NCI-H69 (cell line): ENCODE data around the gene CLASRP.
"Not testable (repeated sequence)": the region's sequence is repeated elsewhere in the genome, so short reads cannot be mapped to it uniquely, and the experiment has no call there.

Source experiments
- DNase-seq: peaks from one replicate; lab custom pipeline; 2025; lab: John Stamatoyannopoulos, UW

The CLASRP gene, protein sequence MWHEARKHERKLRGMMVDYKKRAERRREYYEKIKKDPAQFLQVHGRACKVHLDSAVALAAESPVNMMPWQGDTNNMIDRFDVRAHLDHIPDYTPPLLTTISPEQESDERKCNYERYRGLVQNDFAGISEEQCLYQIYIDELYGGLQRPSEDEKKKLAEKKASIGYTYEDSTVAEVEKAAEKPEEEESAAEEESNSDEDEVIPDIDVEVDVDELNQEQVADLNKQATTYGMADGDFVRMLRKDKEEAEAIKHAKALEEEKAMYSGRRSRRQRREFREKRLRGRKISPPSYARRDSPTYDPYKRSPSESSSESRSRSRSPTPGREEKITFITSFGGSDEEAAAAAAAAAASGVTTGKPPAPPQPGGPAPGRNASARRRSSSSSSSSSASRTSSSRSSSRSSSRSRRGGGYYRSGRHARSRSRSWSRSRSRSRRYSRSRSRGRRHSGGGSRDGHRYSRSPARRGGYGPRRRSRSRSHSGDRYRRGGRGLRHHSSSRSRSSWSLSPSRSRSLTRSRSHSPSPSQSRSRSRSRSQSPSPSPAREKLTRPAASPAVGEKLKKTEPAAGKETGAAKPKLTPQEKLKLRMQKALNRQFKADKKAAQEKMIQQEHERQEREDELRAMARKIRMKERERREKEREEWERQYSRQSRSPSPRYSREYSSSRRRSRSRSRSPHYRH

DNA sequence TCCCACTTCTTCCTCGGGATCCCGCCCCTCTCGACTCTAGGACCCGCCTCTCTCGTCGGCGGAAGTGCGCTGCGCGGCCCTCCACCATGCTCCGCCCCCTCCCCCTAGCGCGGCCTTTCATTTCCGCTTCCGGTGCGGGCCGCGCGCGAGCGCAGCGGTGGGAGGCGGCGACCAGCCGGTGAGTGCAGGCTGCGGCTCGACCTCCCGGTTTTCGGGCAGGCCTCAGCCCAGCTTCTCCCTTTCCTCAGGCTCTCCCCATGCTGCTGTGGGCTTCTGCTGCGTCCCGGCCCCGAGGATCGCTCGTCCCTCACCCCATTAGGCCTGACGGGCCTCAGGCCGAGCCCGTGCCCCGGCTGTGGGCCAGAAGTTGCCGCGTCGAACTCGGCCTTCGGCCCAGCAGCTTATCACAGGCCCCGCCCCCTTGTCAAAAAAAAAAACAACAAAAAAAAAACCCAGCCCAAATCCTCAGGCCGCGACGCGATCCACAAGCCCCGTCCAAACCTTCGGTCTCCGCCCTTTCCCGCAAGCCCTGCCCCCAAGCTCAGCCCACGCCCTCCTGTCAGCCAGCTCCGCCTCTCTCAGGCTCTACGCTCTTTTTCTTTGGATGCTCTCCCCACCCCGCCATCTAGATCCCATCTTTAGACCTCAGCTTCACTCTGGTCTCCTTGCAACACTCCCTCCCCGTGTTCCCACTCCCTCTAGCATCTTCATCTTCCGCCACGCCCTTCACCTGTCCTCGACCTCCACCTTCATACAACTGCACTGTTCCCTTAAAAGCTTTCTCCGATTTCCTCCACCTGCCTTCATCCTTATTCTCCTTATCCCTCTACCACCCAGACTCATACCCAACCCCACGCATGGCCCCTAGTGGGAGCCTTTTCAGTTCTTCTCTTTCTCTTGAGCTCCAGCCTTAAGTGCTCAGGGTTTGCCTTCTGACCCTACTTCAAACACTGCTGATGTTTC is at the start of gene CLASRP:
Gene CLASRP, plus strand, starts transcription at position 115 of the 963 bp plus-strand sequence. CDS start 1,168 bp downstream, outside the sequence.
- peak; percentile 94 for DNase-seq

- no peak for DNase-seq
Measured at GRCh38 chr19:44990459-44990858, 48.4 kb upstream of the CLASRP start.

DNA sequence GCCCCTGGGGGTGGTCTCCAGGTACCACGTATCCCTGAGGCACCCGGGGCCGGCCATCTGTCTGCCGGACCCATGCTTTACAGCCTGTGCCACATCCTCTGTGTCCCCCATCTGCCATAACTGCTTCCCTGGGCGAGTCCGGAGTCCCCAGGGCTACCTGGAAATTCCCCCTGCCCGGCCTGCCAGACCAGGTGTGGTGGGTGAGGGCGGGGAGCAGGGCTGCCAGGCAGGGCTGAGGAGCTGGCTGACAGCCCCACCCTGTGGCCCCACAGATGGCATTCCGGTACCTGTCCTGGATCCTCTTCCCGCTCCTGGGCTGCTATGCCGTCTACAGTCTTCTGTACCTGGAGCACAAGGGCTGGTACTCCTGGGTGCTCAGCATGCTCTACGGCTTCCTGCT is 47.9 kb upstream of the CLASRP start:
- DNase-seq: no peak

GRCh38 chr19:44992336-44993163 is 46.3 kb upstream of the CLASRP start:
- no peak for DNase-seq

GRCh38 chr19:44993526-44993925 is 45.3 kb upstream of the CLASRP start:
- no peak for DNase-seq

GRCh38 chr19:44993926-44994537 is 44.8 kb upstream of the CLASRP start:
- DNase-seq: no peak

DNA sequence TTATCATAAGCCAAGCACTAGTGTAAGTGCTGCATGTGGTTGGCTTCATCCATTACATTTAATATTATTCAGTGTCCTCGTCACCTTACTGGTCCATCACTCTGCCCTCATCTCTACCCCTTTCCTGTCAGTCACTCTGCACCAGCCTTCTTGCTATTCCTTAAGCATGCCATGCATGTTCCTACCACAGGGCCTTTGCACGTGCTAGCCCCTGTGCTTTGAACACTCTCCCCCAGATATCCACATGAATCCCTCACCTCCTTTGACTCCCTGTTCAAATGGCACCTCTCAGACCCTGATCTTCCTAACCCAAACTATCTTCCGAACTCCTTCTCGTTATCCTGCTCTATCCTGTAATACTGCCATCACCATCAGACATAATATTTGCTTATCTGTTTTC is 40.8 kb upstream of the CLASRP start:
- DNase-seq: no peak

DNA sequence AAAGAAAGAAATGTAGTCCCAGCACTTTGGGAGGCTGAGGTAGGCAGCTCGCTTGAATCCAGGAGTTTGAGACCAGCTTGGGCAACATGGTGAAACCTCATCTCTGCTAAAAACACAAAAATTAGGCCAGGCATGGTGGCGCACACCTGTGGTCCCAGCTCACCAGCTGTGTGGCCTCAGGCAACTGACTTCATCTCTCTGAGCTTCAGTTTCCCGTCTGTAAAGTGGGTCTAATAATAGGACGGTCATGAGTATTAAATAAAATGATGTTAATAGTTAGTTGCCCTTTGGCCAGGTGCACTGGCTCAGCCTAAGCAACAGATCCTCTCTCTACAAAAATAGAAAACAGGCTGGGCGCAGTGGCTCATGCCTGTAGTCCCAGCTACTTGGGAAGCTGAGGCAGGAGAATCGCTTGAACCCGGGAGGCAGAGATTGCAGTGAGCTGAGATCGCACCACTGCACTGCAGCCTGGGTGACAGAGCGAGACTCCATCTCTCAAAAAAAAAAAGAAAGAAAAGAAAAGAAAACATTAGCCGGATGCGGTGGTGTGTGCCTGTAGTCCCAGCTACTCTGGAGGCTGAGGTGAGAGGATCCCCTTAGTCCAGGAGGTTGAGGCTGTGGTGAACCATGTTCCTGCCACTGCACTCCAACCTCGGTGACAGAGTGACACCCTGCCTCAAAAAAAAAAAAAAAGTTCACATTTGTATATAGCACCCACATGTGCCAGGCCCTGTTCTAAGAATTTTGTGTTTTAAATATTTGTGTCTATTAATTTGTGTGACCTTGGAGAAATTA is 39.5 kb upstream of the CLASRP start:
- not testable (repeated sequence) for DNase-seq

DNA sequence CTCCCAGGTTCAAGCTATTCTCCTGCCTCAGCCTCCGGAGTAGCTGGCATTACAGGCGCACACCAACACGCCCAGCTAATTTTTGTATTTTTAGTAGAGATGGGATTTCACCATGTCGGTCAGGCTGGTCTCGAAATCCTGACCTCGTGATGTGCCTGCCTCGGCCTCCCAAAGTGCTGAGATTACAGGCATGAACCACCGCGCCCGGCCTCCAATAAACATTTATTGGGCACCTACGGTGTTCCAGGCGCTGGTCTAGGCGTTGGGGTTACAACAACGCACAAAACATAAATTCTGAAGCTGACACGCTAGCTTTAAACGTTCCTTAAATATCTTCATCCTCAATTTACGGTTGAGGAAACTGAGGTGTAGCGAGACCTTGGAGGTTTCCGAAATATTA is 38.2 kb upstream of the CLASRP start:
- DNase-seq: not testable (repeated sequence)

GRCh38 chr19:45001087-45001739 is 37.6 kb upstream of the CLASRP start, which contains the start of gene RELB:
Gene RELB (plus strand): TSS chr19:45001464. CDS start chr19:45001580, 116 bp downstream.
- DNase-seq: peak; percentile 95

DNA sequence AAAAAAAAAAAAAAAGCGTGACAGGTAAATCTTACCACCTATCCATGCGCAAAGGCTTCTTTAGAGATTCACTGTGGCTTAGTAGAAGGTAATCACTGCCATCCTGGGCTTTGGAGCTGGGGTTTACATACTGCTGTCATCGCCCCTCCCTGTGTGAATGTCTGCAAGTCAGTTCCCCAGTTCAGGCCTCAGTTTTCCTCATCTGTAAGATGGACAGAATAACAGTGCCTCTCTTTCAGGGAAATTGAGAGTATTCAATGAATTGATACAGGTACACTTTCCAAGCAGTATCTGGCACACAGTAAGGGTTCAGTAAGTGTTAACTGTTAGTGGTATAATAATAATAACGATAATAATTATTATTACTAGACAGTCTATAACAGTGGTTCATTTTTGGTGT is 35.4 kb upstream of the CLASRP start:
- no peak for DNase-seq

DNA sequence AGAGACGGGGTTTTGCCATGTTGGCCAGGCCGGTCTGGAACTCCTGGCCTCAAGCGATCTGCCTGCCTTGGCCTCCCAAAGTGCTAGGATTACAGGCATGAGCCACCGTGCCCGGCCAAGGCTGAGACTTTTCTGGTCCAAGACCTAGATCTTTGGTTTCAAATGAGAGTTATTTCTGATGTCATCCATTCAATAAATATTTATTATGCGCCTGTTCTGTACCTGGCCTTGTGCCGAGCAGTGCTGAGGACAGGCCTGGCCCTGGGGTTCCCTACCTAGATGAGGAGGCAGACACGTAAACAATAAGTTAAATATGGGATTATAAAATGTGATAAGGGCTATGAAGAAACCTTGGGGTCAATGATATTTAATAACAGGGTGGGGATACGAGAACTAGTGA is 33.1 kb upstream of the CLASRP start:
- no peak for DNase-seq

GRCh38 chr19:45008552-45008951 is 30.3 kb upstream of the CLASRP start:
- DNase-seq: peak; percentile 10

GRCh38 chr19:45009625-45010255 is 29.1 kb upstream of the CLASRP start:
- no peak for DNase-seq

DNA sequence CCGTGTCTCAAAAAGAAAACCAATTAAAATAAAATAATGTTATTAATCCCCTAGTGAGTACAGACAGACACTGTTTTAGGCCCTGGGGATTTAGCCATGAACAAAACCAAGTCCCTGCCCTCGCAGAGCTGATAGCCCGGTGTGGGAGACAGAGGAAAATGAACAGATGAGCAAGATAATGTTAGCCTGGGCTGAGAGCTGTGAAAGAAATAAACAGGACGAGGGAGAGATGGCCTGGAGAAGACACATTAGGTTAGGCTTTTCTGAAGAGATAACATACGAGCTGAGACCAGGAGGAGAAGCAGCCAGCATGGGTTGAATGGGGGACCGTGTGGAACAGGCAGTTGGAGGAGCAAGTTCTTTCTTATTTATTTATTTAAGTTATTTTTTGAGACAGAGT is 28.5 kb upstream of the CLASRP start:
- DNase-seq: peak; percentile 9

- no peak for DNase-seq
Measured at GRCh38 chr19:45011959-45012358, 26.9 kb upstream of the CLASRP start.

DNA sequence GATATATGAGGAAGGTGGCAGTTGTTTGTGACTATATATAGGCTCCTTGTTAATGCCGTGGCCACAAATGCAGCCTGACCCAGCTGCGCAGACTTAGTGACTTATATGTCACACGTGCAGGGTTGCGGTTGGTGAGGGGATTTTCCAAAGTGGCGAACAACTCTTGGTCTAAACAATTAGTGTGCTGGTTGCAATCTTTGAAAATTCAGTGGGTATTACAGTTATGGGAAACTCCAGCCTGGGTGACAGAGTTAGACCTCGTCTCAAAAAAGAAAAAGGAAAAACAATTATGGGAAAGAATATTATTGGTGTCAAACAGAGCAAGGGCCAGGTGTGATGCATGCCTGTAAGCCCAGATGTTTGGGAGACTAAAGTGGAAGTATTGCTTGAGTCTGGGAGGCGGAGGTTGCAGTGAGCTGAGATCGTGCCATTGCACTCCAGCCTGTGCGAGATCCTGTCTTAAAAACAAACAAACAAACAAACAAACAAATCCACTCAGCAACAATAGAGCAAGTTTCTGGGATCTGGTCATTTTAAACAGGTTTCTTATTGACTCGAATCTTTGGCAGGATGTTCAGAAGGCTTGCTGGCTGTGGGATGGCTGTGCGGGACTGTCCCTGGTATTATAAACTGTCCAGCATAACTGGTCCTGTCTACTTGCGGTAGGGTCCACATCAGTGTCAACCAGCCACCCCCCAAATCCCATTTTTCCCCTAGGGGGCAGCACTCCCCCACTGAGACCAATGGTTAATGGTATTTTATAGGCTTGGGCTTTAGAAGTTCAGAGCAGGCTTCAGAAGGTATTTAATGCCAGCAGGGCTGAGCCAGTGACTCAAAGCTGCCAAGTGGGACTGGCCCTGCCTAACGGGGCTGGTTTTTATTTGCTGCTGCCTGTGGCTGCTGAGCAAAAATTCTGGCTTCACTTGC is 22.2 kb upstream of the CLASRP start:
- peak; percentile 69 for DNase-seq

DNA sequence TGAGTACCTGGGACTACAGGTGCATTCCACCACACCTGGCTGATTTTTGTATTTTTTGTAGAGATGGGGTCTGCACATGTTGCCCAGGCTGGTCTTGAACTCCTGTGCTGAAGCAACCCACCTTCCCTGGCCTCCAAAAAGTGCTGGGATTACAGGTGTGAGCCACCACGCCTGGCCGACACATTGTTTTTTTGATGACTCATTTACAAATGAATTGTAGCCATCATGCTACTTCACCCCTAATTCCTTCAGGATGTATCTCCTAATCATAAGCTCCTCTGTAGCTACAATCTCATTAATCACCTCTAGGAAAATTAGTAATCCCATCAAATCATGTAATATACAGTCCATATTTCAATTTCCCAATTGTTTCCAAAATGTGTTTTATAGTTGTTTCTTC is 19.7 kb upstream of the CLASRP start:
- DNase-seq: no peak
